Middle frontal gyrus (tissue), 1 donor: ENCODE results near the gene CLGN.

ENCODE experiments used
- DNase-seq: peaks from one replicate; pipeline ENCODE4 v3.0.0-alpha.2; 2015; ENCODE audit warnings: low spot score; ENCODE audit errors: extremely low spot score

CLGN gene

DNA sequence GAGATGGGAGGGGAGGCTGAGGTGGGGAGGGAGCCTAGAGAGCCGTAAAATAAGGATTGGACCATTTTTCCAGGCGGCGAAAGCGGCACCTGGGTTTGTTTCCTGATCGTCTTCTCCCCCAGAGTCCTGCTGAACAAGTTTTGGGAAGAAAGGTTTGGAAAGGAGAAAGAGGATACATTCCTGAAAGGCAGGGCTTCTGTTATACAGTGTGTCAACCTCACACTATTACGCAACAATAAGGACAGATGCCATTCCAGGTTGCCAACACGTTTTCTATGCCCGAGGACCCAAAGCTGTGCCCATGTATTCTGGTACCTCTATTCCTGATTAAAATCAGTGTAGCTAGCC lies 53.3 kb downstream of the CLGN start:
- no peak for DNase-seq

DNA sequence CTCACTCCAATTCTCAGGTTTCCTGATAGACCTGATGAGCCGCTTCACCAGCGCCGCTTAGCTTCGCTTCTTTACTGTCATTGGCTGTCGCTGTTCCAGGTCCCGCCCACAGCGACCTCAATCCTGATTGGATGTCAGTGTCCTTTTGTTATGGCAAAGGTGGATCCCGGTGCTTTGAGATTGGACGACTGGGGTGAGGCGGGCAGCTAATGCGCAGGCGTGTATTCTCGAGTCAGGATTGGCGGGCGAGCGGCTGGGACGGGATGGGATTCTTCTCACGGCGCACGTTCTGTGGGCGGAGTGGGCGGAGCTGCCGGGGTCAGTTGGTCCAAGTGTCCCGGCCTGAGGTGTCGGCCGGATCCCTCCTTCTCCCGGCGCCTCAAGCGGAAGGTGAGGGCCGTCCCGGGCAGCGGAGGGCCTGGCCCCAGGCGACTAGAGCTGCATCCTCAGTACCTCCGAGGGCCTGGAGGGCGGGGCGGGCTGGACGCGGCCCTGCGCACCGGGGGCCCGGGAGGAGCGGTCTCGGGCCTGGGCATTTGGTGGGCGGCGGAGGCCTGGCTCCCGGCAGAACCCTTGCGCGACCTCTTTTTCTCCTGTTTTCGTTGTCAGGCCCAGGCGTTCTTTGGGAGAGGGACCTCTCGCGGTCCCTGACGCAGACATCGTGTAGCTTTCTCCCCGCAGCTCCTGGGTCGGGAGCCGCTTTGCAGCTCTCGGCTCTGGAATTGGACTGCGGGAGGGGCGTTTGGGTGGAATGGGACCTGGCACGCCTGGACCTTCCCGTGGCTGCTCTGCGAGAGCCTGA lies 53.9 kb downstream of the CLGN start, which contains the start of gene SCOC:
SCOC (plus strand) TSS at position 319 of the 802 bp plus-strand sequence. CDS start 5,525 bp downstream, outside the sequence.
- peak; percentile 99 for DNase-seq

DNA sequence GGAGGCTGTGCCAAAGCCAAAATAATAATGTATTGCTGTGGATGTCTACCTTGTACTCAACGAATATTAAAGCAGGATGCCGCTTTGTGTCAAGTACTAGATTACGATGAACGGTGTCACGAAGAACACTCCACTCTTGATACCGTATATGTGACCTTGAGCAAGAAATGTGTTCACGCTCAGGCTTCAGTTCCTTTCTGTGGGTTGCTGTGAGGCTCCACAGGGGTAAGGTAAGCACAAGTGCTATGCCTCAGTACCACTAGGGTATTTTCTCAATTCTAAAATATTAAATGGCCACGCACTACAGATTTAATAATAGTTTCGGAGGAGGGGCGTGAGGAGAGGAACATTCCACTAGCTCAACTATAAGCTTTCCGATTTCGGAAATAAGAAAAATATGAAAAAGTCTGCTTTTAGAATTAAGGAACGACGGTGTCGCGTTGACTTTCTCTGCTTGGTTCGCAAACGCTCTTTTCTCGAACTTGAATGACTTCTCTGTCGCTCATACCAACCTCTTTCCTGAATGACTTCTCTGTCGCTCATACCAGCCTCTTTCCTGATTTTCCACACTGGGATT lies 54.6 kb downstream of the CLGN start:
- DNase-seq = no peak

DNA sequence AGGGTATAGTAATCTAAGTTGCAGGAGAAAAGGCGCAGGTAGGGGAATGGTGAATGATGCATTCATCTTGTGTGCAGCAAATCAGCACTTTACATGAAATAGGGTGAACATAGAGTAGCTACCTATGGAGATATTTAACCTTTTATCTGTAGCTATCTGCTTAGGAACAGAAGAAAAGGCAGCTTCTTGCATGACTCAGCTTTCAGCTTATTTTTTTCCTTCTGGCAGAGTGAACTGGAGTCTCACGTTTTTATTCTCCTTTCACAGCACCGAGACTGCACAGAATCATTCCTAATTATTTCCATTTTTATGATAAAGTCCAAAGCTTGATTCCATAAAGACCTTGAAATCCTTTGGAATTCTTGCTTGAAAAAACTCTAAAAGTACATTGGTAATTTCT lies 58.8 kb downstream of the CLGN start:
- no peak for DNase-seq

DNA sequence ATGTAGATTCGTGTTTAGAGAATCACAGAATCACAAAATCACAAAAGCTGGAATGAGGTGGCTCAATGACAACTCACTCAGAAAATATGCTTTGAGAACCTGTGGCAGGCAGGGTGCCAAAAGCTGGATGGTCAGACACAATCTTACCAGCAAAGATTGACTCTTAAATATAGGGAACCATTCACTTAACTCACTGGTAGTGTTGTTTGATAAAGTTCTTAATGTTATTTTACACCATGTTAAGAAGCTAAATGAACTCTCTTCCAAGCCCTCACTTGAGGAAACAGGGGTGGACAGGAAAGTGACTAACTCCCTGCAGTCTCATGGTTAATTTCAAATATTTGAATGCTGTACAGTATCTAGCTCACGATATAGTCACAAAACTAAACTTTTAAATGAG lies 59.7 kb downstream of the CLGN start:
- DNase-seq = no peak

DNA sequence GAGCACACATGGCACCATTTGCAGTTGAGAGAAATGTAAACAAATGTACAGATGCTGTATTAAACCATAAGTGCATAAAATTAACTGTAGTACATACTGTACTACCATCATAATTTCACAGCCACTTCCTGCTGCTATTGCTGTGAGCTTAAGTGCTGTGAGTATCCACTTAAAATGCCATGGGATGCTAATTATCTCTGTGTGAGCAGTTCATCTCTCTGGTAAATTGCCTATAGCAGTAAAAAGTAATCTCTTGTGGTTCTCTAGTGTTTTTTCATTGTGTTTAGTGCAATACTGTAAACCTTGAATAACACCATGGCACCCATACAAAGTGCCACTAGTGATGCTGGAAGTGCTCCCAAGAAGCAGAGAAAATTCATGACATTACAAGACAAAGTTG lies 63.9 kb downstream of the CLGN start:
- DNase-seq = no peak

DNA sequence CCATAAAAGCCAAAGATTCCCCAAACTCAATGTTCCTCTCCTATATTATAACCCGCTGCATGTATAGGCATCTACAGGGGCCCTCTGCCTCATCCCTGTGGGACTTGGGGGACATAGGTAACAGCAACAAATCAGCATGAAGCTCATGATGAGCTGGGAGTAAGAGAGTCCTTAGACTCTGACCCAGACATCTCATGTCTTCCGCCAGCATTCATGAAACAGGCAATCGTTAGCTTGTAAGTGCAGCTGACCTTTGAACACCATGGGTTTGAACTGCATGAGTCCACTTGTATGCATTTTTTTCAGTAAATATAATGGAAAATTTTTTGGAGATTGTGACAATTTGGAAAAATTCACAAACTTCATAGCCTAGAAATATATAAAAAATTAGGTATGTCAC lies 64.4 kb downstream of the CLGN start:
- DNase-seq = no peak

DNA sequence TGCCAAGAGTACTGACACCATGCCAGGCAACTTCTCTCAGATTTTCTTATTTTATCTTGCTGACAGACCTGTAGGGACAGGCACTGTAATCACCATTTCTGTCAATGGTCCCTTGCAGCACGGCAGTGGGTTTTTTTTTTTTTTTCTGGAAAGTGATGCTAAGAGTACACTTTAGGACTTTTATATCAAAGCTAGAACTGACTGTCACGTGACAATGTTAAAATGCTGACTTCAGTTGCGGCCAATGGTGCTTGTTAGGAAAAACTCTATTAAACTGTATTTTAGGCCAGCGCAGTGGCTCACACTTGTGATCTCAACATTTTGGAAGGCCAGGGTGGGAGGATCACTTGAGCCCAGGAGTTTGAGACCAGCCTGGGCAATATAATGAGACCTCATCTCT lies 66.3 kb downstream of the CLGN start:
- no peak for DNase-seq

DNA sequence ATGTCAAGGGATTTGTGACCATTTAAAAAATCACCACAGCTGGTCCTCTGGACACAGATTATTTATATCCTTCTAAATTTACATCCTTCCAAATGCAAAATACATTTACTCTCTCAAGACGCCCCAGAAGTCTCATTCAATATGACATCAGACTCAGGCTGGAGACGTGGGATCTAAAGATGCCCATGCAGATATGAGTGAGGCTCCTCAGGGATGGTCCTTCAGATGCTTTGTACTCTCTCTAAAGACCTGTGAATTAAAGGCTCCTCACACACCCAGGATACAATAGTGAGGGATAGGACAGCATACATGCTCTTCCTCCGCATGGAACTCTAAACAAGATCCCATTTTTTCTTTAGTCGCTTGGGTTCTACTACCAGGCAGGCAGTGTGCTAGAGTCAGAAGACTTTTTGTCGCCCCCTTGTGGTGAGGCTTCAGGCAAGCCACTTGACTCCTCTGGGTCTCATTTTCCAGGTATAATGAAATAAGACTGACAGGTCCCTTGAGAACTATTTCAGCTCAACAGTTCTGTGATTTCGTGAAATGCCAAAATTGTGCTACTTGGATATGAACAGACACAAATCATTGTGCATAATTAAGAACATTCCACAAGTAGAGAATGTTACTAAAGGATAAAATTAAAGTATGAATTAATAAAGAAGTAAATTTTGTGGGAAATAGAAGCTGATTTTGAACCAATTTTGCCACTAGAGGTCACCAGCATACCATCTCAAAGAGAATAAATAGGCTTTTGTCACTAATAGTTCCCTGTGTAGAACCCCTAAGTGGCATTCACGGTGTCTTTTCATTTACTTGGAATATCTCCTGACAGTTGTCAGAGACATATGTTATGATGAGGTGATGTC lies 67.7 kb downstream of the CLGN start:
- peak; percentile 61 for DNase-seq

DNA sequence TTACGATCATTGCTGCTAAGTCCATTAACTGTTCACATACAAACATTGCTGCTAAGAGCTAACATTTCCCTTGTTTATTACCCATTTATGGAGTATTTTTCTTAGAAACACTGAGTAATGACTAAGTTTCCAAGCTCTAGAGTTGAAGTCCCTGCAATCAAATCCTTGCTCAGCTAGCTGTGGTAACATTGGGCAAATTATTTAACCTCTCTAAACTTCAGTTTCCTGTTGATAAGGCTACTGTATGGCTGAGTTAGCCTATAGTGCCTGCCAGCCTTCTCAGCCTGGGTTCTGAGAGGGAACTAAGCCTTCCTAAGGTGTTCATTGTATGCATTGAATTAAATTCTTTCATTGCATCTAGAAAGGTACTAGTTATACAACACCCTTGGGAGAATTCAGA lies 69.2 kb downstream of the CLGN start:
- DNase-seq = no peak

DNA sequence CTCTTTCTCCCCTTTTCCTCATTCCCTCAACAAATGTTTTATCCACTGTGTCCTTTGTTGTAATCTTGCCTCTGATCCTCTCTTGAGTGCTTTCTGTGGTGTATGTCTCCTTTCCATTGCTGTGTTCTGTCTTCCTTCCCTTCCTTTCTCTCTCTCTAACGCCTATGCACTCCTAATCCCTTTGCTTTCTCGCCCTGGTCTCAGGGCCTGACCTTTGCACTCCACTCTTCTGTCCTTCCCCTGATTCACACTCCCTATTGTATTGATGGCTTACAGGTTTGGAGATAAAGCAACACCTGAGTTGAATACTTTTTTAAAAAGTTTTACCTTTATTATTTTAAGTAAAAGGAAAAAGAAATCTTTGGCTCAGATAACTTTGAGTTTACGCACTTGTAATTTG lies 69.6 kb downstream of the CLGN start:
- DNase-seq = no peak

DNA sequence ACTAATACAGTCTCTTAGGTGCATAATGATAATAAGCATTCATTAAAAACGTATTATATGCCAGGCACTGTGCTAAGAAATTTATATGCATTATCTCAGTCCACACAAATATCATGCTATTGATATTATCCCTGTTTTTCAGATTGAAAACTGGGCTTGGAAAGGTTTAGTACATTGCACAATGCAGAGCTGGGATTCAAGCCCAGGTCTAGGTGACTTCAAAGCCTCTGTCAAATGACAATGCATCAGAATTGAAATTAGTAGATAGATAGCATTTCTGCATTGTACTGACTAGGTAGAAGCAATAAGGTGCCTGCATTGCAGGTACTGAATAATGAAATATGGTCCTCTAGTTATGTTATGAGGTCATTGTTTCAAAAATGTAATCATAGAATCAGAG lies 72.2 kb downstream of the CLGN start:
- no peak for DNase-seq

DNA sequence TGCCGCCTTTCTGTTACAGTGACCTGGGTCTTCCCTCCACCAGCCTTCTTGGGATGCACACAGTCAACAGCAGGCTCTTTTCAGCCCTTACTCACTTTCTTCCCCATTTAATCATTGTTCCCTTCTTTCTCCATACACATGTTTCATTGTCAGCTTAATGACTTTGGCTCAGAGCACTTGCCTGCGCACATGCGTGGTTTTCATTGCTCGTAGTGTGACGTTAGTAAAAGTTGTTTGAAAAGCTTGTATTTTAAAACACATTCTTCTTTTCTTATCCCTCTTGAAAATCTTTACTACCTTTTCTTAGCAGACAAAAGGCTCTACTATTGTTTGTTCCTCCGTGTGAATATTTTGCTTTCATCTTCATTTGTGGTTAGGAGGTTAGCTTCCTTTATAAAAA lies 73.7 kb downstream of the CLGN start:
- no peak for DNase-seq

DNA sequence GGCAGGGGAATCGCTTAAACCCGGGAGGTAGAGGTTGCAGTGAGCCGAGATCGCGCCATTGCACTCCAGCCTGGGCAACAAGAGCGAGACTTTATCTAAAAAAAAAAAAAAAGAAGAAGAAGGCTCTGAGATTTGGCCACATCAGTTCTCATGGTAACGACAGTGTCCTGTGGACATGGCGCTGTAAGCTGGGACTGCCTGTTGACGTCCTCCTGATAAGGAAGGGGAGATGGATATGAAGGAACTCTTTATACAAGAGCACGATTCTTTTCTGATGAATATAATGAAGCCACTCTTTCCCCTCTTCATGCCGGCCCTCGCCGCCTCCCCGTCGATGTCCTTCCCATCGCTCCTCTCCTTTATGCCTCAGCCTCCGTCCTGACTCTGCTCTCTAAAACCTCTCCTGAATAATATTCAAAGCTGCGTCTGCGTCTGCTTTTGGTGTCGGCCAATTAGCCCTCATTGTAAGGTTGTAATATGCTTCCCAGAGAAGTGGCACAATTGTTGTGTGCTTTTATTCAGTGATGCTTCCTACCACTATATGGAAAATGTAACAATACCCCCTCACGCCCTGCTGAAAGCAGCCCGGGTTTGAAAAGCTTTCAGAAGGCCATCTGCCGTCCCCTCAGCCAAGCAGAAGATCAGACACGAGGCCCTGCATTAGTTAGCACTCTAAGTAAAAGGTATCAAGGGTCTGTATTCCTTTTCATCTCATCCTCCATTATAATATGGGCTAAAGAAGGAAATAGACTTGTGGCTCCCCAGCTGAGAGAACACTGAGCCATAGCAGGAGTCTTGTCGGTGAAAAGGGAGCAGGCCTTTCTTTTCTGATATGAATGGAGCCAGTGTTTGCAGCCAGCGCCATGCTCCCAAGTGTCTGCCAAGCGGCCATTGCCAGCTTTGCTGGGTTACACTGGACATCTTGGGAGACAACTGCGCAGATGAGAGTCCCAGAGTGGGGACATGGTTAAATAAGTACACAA lies 76.1 kb downstream of the CLGN start:
- DNase-seq = no peak

DNA sequence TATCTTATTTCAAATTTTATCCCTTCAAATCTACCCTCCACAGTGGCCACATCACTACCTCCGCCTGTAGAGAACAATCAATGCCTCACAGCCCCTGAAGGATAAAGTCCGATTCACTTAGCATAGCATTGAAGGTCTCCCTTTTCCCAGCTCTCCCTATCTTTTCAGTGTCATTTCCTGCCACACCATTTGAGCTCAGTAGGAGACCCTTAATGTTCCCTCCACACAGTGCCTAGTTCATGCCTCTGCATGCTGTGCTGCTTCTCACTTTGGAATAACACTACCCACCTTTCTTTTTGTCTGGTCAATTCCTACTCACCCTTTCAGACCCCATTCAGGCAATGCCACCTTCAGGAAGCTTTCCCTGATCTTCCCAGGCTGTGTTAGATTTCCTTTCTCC lies 77.6 kb downstream of the CLGN start:
- DNase-seq = no peak

DNA sequence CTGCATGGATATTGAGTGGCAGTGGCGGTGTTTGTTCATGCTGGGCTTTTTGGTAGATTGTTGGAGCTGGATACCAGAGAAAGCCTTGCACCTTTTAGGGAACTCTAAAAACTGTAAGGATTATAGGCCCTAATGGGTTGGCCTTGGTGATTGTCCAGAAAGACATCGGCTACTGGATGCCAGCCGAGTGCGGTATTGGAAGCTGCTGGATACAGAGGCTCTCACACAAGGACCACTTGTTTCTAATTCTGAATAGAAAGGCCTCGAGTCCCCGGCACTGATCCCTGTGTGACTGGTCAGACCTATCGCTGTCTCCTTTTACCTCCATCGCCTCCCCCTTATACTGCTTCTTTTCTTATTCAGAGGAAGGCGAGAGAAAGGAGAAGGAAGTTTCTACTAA lies 81.3 kb downstream of the CLGN start:
- DNase-seq = no peak

DNA sequence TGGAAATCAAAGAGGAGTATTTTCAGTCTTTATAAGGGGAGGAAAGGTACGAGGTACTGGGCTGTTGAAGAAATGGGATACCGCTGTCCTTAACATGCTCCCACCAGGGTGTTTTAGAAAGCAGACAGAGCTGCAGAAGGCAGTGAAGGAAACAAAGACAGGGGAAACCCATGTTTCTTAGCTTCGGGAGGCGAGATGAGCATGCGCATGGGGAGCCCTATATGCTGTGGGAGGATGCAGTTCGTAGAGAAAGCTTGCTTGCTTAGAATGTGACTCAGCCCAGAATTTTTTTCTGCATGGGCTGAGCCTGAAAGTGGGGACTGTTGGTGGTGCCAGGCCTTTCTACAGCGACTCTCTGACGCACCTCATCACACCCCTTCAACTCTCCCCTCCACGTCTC lies 82.8 kb downstream of the CLGN start:
- DNase-seq = peak; percentile 51

DNA sequence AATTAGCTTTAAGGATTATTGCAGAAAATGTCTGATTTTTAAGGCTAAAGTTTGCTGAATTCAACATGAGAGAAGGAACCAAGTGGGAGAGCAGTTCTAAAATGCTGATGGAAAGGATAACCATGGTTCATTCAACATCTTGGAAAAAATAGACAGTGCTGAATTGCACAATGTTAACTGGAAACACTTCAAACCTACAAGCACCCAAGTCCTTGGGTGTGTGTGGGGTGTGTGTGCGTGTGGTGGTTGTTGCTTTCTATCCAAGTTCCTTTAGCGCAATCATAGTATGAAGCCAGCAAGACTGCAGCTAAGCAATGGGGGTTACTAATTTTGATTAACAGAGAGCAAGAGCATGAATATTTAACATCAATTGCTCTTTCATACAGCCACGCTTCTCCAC lies 83.3 kb downstream of the CLGN start:
- no peak for DNase-seq

DNA sequence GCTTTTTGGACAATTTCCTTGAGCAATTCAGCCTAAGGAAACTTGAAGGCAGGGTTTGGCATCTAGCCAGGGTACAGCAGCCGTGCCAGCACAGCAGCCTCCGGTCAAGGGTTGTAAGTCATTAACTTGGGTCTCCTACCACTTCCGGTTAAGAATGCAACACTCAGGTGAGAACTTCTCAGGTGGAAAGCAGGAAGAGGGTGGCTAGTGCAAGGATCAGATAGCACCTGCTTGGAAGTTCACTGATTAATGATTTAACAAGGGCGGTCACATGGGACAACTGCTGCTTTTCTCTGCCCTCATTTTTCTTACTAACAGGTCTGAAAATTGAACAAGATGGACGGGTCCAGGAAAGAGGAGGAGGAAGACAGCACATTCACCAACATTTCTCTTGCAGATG lies 84.1 kb downstream of the CLGN start:
- DNase-seq = no peak

DNA sequence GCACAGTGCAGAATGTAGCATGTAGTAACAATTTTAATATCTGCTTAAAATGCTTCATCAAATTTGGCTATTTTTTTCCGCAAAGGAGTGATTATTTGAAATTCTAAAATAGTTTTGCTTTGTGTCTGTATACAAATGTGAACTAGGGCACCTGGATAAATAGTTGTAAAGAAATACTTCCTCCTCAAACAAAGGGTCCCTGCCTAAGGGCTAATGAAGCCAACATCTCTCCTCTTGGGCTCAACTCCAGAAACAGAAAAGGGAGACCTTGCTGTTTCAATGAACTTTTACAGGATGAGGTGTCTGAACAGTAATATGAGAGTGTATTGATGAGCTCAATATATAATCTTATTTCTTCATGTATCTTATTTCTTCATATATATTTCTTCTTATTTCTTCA lies 84.8 kb downstream of the CLGN start:
- no peak for DNase-seq
